OCI-LY7 (cell line): Measurements from ENCODE around the gene KCNB1. TPM values are rescaled to one million over a fixed set of nuclear protein-coding genes. Genes with fewer than 3 reads are reported as not detected.

Experiments used
- BruUV-seq: library from RNA; stranded (reverse); fragments of 400-500 nt; replicated peaks from 2 replicates; lab custom pipeline; 2021; lab: Mats Ljungman, UMichigan
- CTCF ChIA-PET: fragments of 300-600 bp; sonication (Branson Sonifier 250); formaldehyde crosslinking; loops from one replicate; lab custom pipeline; 2022; ENCODE audit warnings: antibody characterized with exemption; ENCODE audit not compliant: unreplicated experiment; lab: Charles Lee
- POLR2A ChIA-PET: fragments of 300-600 bp; sonication (Branson Sonifier 250); formaldehyde crosslinking; loops from one replicate; lab custom pipeline; 2022; ENCODE audit warnings: antibody characterized with exemption; lab: Charles Lee
- DNase-seq: peaks from one replicate; pipeline ENCODE4 v3.0.0-alpha.2; 2015; ENCODE audit warnings: low spot score
- H2AFZ ChIP-seq: fragments of 200-600 bp; sonication (generic), shearing (Covaris generic); 2 replicates; pipeline ENCODE4 v1.6.1; 2014; ENCODE audit warnings: mild to moderate bottlenecking, antibody characterized with exemption, low read length, moderate library complexity
- H3K27ac ChIP-seq: fragments of 200-600 bp; sonication (generic); 2 replicates; pipeline ENCODE4 v1.5.1; 2014; ENCODE audit warnings: mixed run types, low read depth, mild to moderate bottlenecking, moderate library complexity, low read length, inconsistent platforms; ENCODE audit not compliant: poor library complexity, severe bottlenecking
- H3K36me3 ChIP-seq: fragments of 200-600 bp; sonication (generic); 2 replicates; pipeline ENCODE4 v1.6.1; 2014; ENCODE audit warnings: mild to moderate bottlenecking, antibody characterized with exemption, low read length, moderate library complexity, mixed read lengths; ENCODE audit not compliant: insufficient read depth
- H3K4me1 ChIP-seq: fragments of 200-600 bp; sonication (generic); 2 replicates; pipeline ENCODE4 v1.5.1; 2014; ENCODE audit warnings: mild to moderate bottlenecking, low read length; ENCODE audit not compliant: insufficient read depth, poor library complexity, severe bottlenecking
- H3K4me2 ChIP-seq: fragments of 200-600 bp; sonication (generic); 2 replicates; pipeline ENCODE4 v1.6.1; 2014; ENCODE audit warnings: mild to moderate bottlenecking, low read length
- H3K4me3 ChIP-seq: fragments of 200-600 bp; sonication (generic); 2 replicates; pipeline ENCODE4 v1.5.1; 2014; ENCODE audit warnings: mild to moderate bottlenecking, low read depth, low read length; ENCODE audit not compliant: poor library complexity, severe bottlenecking
- H3K79me2 ChIP-seq: fragments of 200-600 bp; sonication (generic); 2 replicates; pipeline ENCODE4 v1.6.1; 2016; ENCODE audit warnings: low read depth, mild to moderate bottlenecking, low read length, moderate library complexity, mixed read lengths; ENCODE audit not compliant: insufficient read depth
- H3K9me2 ChIP-seq: fragments of 200-600 bp; sonication (generic); 2 replicates; pipeline ENCODE4 v1.6.1; 2016; ENCODE audit warnings: mild to moderate bottlenecking, low read length, mixed read lengths; ENCODE audit not compliant: insufficient read depth
- H3K9me3 ChIP-seq: fragments of 200-600 bp; sonication (generic); 2 replicates; pipeline ENCODE4 v1.6.1; 2014; ENCODE audit warnings: mild to moderate bottlenecking, mixed run types, low read length, mixed read lengths
- H4K20me1 ChIP-seq: fragments of 200-600 bp; sonication (generic); 2 replicates; pipeline ENCODE4 v1.6.1; 2014; ENCODE audit warnings: mild to moderate bottlenecking, antibody characterized with exemption, low read length, moderate library complexity, mixed read lengths; ENCODE audit not compliant: insufficient read depth
- CTCF ChIP-seq: fragments of 200-600 bp; sonication (generic); conservative IDR thresholded peaks from 2 replicates; pipeline ENCODE4 v1.5.1; 2014; ENCODE audit warnings: mild to moderate bottlenecking, antibody characterized with exemption, low read length, moderate library complexity, mixed read lengths
- EZH2phosphoT487 ChIP-seq: fragments of 200-600 bp; sonication (generic); IDR thresholded peaks from 2 replicates; pipeline ENCODE4 v1.6.1; 2018; ENCODE audit warnings: low read depth, borderline replicate concordance, mild to moderate bottlenecking, mixed run types, antibody characterized with exemption, low read length, moderate library complexity, mixed read lengths
- intact Hi-C: fragments of 100-400 bp; cut with micrococcal nuclease; formaldehyde crosslinking; loops from one replicate; pipeline ENCODE4 v1.10.0; 2022; ENCODE audit not compliant: unreplicated experiment
- total RNA-seq, 2 experiments: library from RNA; depleted of rRNA in 1 of 2; stranded (reverse); fragments of >200 nt in 1 of 2; shearing (Covaris generic) in 1 of 2; gene quantifications; 2 replicates each; pipeline ENCODE4 v1.2.3, GENCODE V29; 2014 to 2022

The KCNB1 gene
- total RNA-seq, 2 experiments from 2014 or later: not detected

GRCh38 chr20:49380337-49380780, 102.1 kb downstream of the KCNB1 start:
- no TSS peak for BruUV-seq
- no peaks in the 10 kb centered on the region for H3K9me2 ChIP-seq
- H3K9me3 ChIP-seq: no peaks in the 10 kb centered on the region
- ChIA-PET CTCF (no interaction called here), POLR2A (interaction anchor here (0.6 kb wide), 1 partner anchor 328 kb away, joined by 5 read pairs; no protein-coding TSS in a partner anchor)
- no peaks in the 10 kb centered on the region for H3K4me1 ChIP-seq
- no peaks in the 10 kb centered on the region for H3K79me2 ChIP-seq
- no peak overlapping the region for H3K27ac ChIP-seq
- no peak for DNase-seq
- no peak overlapping the region for H3K4me2 ChIP-seq
- no peak overlapping the region for H2AFZ ChIP-seq
- TF ChIP-seq CTCF (no peak), EZH2phosphoT487 (no peak)
- H4K20me1 ChIP-seq: no peaks in the 10 kb centered on the region
- no peak overlapping the region for H3K4me3 ChIP-seq
- H3K36me3 ChIP-seq: no peaks in the 10 kb centered on the region
- intact Hi-C loops: no loop called here

- CTCF ChIA-PET: no interaction called here
- DNase-seq: no peak
- H3K79me2 ChIP-seq: no peaks in the 10 kb centered on the region
- TF ChIP-seq CTCF (no peak), EZH2phosphoT487 (no peak)
- no peaks in the 10 kb centered on the region for H3K9me2 ChIP-seq
- H2AFZ ChIP-seq: no peak overlapping the region
- intact Hi-C loops: no loop called here
- no peaks in the 10 kb centered on the region for H3K4me1 ChIP-seq
- no peaks in the 10 kb centered on the region for H3K9me3 ChIP-seq
- BruUV-seq: no TSS peak
- POLR2A ChIA-PET: no interaction called here
- no peaks in the 10 kb centered on the region for H3K36me3 ChIP-seq
- H3K27ac ChIP-seq: no peak overlapping the region
- H3K4me3 ChIP-seq: no peak overlapping the region
- H3K4me2 ChIP-seq: no peak overlapping the region
- no peaks in the 10 kb centered on the region for H4K20me1 ChIP-seq
Observed at GRCh38 chr20:49379338-49379737, 103.1 kb downstream of the KCNB1 start.

GRCh38 chr20:49377326-49377725, 105.1 kb downstream of the KCNB1 start:
- POLR2A ChIA-PET: no interaction called here
- CTCF ChIA-PET: no interaction called here

More at GRCh38 chr20:49377326-49377725, 105.1 kb downstream of the KCNB1 start:
- intact Hi-C loops: no loop called here
- no peak for DNase-seq
- no peaks in the 10 kb centered on the region for H3K4me1 ChIP-seq
- BruUV-seq: no TSS peak
- H4K20me1 ChIP-seq: no peaks in the 10 kb centered on the region
- no peaks in the 10 kb centered on the region for H3K79me2 ChIP-seq
- no peaks in the 10 kb centered on the region for H3K36me3 ChIP-seq
- H3K9me2 ChIP-seq: no peaks in the 10 kb centered on the region
- no peaks in the 10 kb centered on the region for H3K9me3 ChIP-seq
- H3K27ac ChIP-seq: no peak overlapping the region
- no peak overlapping the region for H3K4me2 ChIP-seq
- H2AFZ ChIP-seq: no peak overlapping the region
- H3K4me3 ChIP-seq: no peak overlapping the region
- no peak for TF ChIP-seq EZH2phosphoT487
- TF ChIP-seq CTCF: no peak
